ENCODE measurements around the gene MPPED1. TPM values are rescaled to one million over a fixed set of nuclear protein-coding genes. Genes with fewer than 3 reads are reported as not detected.

The MPPED1 gene
- total RNA-seq, 4 donors from 2014 or later: 0.23 to 0.99 (median 0.80) TPM; not detected in 1

DNA sequence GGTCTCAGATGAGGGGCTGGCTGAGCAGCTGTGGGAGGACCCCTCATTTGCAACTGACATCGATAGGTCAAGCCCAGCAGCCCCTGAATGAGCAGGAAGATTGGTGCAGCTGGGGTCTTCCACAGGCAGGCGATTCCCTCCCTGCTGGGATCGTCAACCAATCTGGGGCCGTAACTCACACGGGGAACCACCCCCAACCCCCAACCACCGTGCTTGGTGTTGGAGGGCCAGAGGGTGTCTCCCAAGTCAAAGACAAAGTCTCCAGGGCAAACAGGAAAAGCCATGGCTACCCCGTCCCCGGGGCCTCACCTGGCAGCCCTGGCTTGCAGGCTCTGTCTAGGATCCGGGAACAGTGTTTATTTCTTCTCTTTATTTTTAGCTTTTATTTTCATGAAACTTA, 41.8 kb upstream of the MPPED1 start:
- TF ChIP-seq POLR2A (IDR thresholded peaks at IDR 0.05) (no peak), POLR2AphosphoS5 (IDR thresholded peaks at IDR 0.05) (no peak), EP300 (IDR thresholded peaks at IDR 0.05) (no peak)
- TF ChIP-seq, protein P1, sequence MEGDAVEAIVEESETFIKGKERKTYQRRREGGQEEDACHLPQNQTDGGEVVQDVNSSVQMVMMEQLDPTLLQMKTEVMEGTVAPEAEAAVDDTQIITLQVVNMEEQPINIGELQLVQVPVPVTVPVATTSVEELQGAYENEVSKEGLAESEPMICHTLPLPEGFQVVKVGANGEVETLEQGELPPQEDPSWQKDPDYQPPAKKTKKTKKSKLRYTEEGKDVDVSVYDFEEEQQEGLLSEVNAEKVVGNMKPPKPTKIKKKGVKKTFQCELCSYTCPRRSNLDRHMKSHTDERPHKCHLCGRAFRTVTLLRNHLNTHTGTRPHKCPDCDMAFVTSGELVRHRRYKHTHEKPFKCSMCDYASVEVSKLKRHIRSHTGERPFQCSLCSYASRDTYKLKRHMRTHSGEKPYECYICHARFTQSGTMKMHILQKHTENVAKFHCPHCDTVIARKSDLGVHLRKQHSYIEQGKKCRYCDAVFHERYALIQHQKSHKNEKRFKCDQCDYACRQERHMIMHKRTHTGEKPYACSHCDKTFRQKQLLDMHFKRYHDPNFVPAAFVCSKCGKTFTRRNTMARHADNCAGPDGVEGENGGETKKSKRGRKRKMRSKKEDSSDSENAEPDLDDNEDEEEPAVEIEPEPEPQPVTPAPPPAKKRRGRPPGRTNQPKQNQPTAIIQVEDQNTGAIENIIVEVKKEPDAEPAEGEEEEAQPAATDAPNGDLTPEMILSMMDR (IDR thresholded peaks at IDR 0.05): no peak
- H3K36me3 ChIP-seq: no peaks in the 10 kb centered on the region
- H3K4me1 ChIP-seq: no peaks in the 10 kb centered on the region
- H3K9me3 ChIP-seq: no peaks in the 10 kb centered on the region
- WGBS: 16% methylated on average over 9 of the region's 9 CpGs
- H3K27me3 ChIP-seq: peaks cover 72% of the 10 kb centered on the region
- no peak overlapping the region for H3K4me3 ChIP-seq
- peak in 1 of 2 donors; percentile 18 for DNase-seq (ENCODE audit: low spot score in 2 of 2)
- H3K27ac ChIP-seq: no peak overlapping the region

DNA sequence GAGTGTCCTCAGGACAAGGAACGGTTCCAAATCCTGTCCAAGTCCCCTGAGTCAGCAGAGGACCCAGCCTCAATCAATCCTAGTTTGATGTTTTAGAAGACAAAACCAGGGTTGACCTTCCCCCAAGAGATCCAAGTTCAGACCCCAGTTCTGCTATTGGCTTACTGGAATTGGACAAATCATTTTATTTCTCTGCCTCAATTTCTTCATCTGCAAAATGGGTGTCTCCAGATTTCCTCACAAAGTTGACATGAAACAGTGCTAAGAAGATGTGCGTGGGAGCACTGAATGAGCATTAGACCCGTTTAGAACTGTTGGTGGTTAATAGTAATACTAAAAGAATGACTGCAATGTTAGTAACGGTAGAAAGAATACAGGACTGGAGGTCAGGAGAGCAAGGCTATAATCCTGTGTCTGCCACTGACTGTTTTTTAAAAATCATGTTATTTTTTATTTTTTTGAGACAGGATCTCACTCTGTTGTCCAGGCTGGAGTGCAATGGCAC, 35.8 kb upstream of the MPPED1 start:
- no peaks in the 10 kb centered on the region for H3K9me3 ChIP-seq
- no peaks in the 10 kb centered on the region for H3K36me3 ChIP-seq
- 65% methylated on average over 4 of the region's 4 CpGs for WGBS
- TF ChIP-seq, protein P1 (IDR thresholded peaks at IDR 0.05): no peak
- TF ChIP-seq POLR2AphosphoS5 (IDR thresholded peaks at IDR 0.05) (no peak), POLR2A (IDR thresholded peaks at IDR 0.05) (no peak), EP300 (IDR thresholded peaks at IDR 0.05) (no peak)
- H3K27me3 ChIP-seq: peaks cover 57% of the 10 kb centered on the region
- no peak for DNase-seq (ENCODE audit: low spot score in 2 of 2)
- no peak overlapping the region for H3K27ac ChIP-seq
- no peaks in the 10 kb centered on the region for H3K4me1 ChIP-seq
- H3K4me3 ChIP-seq: no peak overlapping the region

DNA sequence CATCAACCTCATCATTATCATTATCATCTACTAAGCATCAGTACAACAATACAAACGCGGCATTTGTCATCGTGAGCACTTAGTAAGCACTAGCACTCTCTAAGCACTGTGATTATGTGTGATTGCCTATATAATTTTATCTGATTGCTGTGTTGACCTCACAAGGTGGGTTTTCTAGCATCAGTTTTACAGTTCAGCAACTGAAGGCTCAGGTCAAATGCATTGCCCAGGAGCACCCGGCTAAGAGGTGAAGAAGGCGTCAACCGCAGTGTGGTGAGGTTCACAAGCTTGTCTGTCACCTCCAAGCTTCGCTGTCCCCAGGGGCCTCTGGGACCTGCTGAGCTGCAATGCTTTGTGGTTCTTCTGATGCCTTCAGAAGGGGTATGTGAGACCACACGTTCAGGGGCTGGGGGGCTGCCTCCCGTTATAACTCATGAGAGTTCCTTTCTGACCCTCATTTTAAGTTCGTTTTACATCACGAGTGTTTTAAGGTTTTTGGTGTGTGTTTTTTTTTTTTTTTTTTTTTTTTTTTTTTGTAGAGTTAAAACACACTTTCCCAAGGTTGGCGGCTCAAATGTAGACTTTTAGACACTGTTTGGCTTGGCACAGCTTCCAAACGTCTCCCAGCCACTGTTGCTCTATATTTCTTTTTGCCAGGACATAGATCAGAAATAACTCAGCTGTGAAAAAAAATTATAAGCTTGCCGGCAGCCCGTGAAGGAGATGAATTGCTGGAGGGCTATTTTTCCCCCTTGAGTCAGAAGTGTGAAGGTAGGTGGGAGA, 34.9 kb upstream of the MPPED1 start:
- 52% methylated on average over 13 of the region's 15 CpGs for WGBS

DNA sequence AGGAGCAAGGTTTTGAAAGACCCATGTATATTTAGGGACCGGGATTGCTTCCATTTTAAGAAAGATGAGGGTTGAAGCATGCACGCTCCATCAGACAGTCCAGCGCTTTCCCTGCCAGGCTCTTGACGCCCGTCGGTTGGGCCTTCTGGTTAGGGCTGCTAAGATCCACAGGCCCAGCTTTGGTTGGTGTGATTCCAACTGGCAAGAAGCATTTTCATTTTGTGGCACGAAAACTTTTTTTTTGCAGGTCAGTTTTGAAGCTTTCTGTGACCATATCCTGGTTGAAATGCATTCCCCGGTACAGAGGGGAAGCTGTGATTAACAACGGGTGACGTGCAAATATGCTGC, 34.3 kb upstream of the MPPED1 start:
- peaks cover 44% of the 10 kb centered on the region for H3K27me3 ChIP-seq

More for the DNA sequence above, 34.9 kb upstream of the MPPED1 start:
- Histone ChIP-seq H3K9me3 (no peaks in the 10 kb centered on the region), H3K4me1 (no peaks in the 10 kb centered on the region), H3K27me3 (peaks cover 49% of the 10 kb centered on the region), H3K36me3 (no peaks in the 10 kb centered on the region), H3K4me3 (no peak overlapping the region), H3K27ac (no peak overlapping the region)
- TF ChIP-seq, protein P1 (IDR thresholded peaks at IDR 0.05): no peak
- TF ChIP-seq POLR2AphosphoS5 (IDR thresholded peaks at IDR 0.05): no peak
- TF ChIP-seq EP300 (IDR thresholded peaks at IDR 0.05): no peak
- no peak for TF ChIP-seq POLR2A (IDR thresholded peaks at IDR 0.05)
- peak in 1 of 2 donors; percentile 16 for DNase-seq (ENCODE audit: low spot score in 2 of 2)

More for the DNA sequence above, 34.3 kb upstream of the MPPED1 start:
- Histone ChIP-seq H3K27ac (no peak overlapping the region), H3K36me3 (no peaks in the 10 kb centered on the region), H3K9me3 (no peaks in the 10 kb centered on the region), H3K4me1 (no peaks in the 10 kb centered on the region), H3K4me3 (no peak overlapping the region)
- WGBS: 43% methylated on average over 10 of the region's 10 CpGs
- TF ChIP-seq POLR2AphosphoS5 (IDR thresholded peaks at IDR 0.05) (no peak), POLR2A (IDR thresholded peaks at IDR 0.05) (no peak), EP300 (IDR thresholded peaks at IDR 0.05) (no peak)
- TF ChIP-seq, protein P1 (IDR thresholded peaks at IDR 0.05): no peak
- peak in 1 of 2 donors; percentile 19 for DNase-seq (ENCODE audit: low spot score in 2 of 2)

Measured in suprapubic skin (tissue), 4 donors.